SK-N-SH (cell line): ENCODE measurements around the gene STPG1. TPM values are rescaled to one million over a fixed set of nuclear protein-coding genes. Genes with fewer than 3 reads are reported as not detected.

Source experiments
- CHD2 ChIP-seq: fragments of 150-350 bp; IDR thresholded peaks from 2 replicates; pipeline ENCODE4 v1.6.1; 2018; ENCODE audit warnings: low read length; ENCODE audit not compliant: partially characterized antibody
- CTCF ChIP-seq: fragments of 200-600 bp; sonication (generic); IDR thresholded peaks from 2 replicates; pipeline ENCODE4 v1.6.1; 2017; ENCODE audit warnings: antibody characterized with exemption, mild to moderate bottlenecking, moderate library complexity
- ELF1 ChIP-seq: IDR thresholded peaks from 2 replicates; pipeline ENCODE4 v1.4.0; 2012
- EZH2phosphoT487 ChIP-seq: fragments of 200-600 bp; sonication (generic); IDR thresholded peaks from 2 replicates; pipeline ENCODE4 v1.6.1; 2017; ENCODE audit warnings: low read depth, mixed run types, mild to moderate bottlenecking, antibody characterized with exemption, moderate library complexity, borderline replicate concordance
- FOSL2 ChIP-seq: IDR thresholded peaks from 2 replicates; pipeline ENCODE4 v1.4.0; 2012; ENCODE audit warnings: low read depth, mild to moderate bottlenecking, moderate library complexity, borderline replicate concordance
- FOXM1 ChIP-seq: IDR thresholded peaks from 2 replicates; pipeline ENCODE4 v1.4.0; 2012; ENCODE audit warnings: low read depth, mild to moderate bottlenecking
- GATA2 ChIP-seq: sonication (generic); formaldehyde crosslinking; IDR thresholded peaks from 2 replicates; pipeline ENCODE4 v1.5.0; 2020; ENCODE audit warnings: mild to moderate bottlenecking, missing genetic modification reagents
- JUND ChIP-seq: IDR thresholded peaks from 2 replicates; pipeline ENCODE4 v1.4.0; 2012
- MEF2A ChIP-seq: IDR thresholded peaks from 2 replicates; pipeline ENCODE4 v1.4.0; 2012; ENCODE audit warnings: low read depth, borderline replicate concordance
- NFIC ChIP-seq: IDR thresholded peaks from 2 replicates; pipeline ENCODE4 v1.4.0; 2012; ENCODE audit warnings: borderline replicate concordance
- NRF1 ChIP-seq: IDR thresholded peaks from 2 replicates; pipeline ENCODE4 v1.6.1; 2012; ENCODE audit warnings: low read depth, mild to moderate bottlenecking, low read length
- POLR2AphosphoS5 ChIP-seq: IDR thresholded peaks from 2 replicates; pipeline ENCODE4 v1.6.1; 2012; ENCODE audit warnings: low read depth, low read length
- RAD21 ChIP-seq: IDR thresholded peaks from 2 replicates; pipeline ENCODE4 v1.6.1; 2012; ENCODE audit warnings: mild to moderate bottlenecking, low read length
- RCOR1 ChIP-seq: fragments of 150-350 bp; IDR thresholded peaks from 2 replicates; pipeline ENCODE4 v1.6.1; 2017; ENCODE audit warnings: antibody characterized with exemption, low read length
- RFX5 ChIP-seq: IDR thresholded peaks from 2 replicates; pipeline ENCODE4 v1.6.1; 2012; ENCODE audit warnings: mild to moderate bottlenecking, improper control_type of control experiment, low read length
- SMC3 ChIP-seq: IDR thresholded peaks from 2 replicates; pipeline ENCODE4 v1.6.1; 2012; ENCODE audit warnings: low read depth, low read length, improper control_type of control experiment
- TCF12 ChIP-seq: IDR thresholded peaks from 2 replicates; pipeline ENCODE4 v1.4.0; 2012
- TEAD4 ChIP-seq: IDR thresholded peaks from 2 replicates; pipeline ENCODE4 v1.4.0; 2012; ENCODE audit warnings: mild to moderate bottlenecking, borderline replicate concordance; ENCODE audit not compliant: insufficient read depth
- USF1 ChIP-seq: IDR thresholded peaks from 2 replicates; pipeline ENCODE4 v1.4.0; 2012; ENCODE audit warnings: low read depth, borderline replicate concordance
- YY1 ChIP-seq: IDR thresholded peaks from 2 replicates; pipeline ENCODE4 v1.4.0; 2012; ENCODE audit warnings: low read depth, mild to moderate bottlenecking
- polyA plus RNA-seq, 3 experiments: library from polyadenylated mRNA; depleted of rRNA; stranded (reverse); fragments of >200 nt; gene quantifications; 2 replicates each; pipeline ENCODE4 v1.2.3, GENCODE V29; 2012
- TF ChIP-seq, protein P1 (sequence below): IDR thresholded peaks from 2 replicates; pipeline ENCODE4 v1.4.0; 2012; ENCODE audit warnings: low read depth, borderline replicate concordance

STPG1 gene
- polyA plus RNA-seq, 1 of the 3 experiments (the other 2 are of a cell fraction), result 8.7 TPM

- TF ChIP-seq CTCF, result peak; percentile 66
- TF ChIP-seq FOXM1, result no peak
- TF ChIP-seq CHD2, result peak; percentile 89
- no peak for TF ChIP-seq NRF1
- no peak for TF ChIP-seq TEAD4
- TF ChIP-seq RCOR1, result peak; percentile 29; the same call in 1 of the 2 replicates
- no peak for TF ChIP-seq YY1
- TF ChIP-seq EZH2phosphoT487, result no peak
- TF ChIP-seq, protein P1, sequence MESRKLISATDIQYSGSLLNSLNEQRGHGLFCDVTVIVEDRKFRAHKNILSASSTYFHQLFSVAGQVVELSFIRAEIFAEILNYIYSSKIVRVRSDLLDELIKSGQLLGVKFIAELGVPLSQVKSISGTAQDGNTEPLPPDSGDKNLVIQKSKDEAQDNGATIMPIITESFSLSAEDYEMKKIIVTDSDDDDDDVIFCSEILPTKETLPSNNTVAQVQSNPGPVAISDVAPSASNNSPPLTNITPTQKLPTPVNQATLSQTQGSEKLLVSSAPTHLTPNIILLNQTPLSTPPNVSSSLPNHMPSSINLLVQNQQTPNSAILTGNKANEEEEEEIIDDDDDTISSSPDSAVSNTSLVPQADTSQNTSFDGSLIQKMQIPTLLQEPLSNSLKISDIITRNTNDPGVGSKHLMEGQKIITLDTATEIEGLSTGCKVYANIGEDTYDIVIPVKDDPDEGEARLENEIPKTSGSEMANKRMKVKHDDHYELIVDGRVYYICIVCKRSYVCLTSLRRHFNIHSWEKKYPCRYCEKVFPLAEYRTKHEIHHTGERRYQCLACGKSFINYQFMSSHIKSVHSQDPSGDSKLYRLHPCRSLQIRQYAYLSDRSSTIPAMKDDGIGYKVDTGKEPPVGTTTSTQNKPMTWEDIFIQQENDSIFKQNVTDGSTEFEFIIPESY, result no peak
- TF ChIP-seq NFIC, result peak; percentile 66
- no peak for TF ChIP-seq FOSL2
- no peak; the same call in 1 of the 2 replicates for TF ChIP-seq TCF12
- TF ChIP-seq MEF2A, result no peak
- TF ChIP-seq JUND, result no peak
- peak; percentile 32; the same call in 1 of the 2 replicates for TF ChIP-seq POLR2AphosphoS5
- TF ChIP-seq RAD21, result peak; percentile 58
- TF ChIP-seq ELF1, result 0 out of 2 replicates have a peak, but pooled peaks have one; percentile 33
- TF ChIP-seq USF1, result no peak
- no peak for TF ChIP-seq RFX5
- no peak for TF ChIP-seq GATA2 (CRISPR knock-in tag)
- TF ChIP-seq SMC3, result peak; percentile 47
These were observed 1.8 kb upstream of the STPG1 start, which contains the start of gene NIPAL3 (continued) for GRCh38 chr1:24415334-24415909.
